Stimulated activated naive CD8-positive, alpha-beta T cell treated with anti-CD3 and anti-CD28 coated beads, Interleukin-15, Interleukin-2, amounts not matched to agents 100 ng/mL and 50 ng/mL, for 24 hours (primary cell): Measurements from ENCODE around the gene AEBP2.

Experiments
- H3K27ac Mint-ChIP-seq: one replicate; pipeline ENCODE4 v1.8.0; 2021; ENCODE audit warnings: mild to moderate bottlenecking, mixed read lengths
- H3K27me3 Mint-ChIP-seq: one replicate; pipeline ENCODE4 v1.8.0; 2021; ENCODE audit warnings: mixed read lengths
- H3K36me3 Mint-ChIP-seq: one replicate; pipeline ENCODE4 v1.8.0; 2021; ENCODE audit warnings: low read depth, mixed read lengths
- H3K4me1 Mint-ChIP-seq: one replicate; pipeline ENCODE4 v1.8.0; 2021; ENCODE audit warnings: low read depth, mixed read lengths
- H3K4me3 Mint-ChIP-seq: one replicate; pipeline ENCODE4 v1.8.0; 2021; ENCODE audit warnings: mild to moderate bottlenecking, mixed read lengths
- H3K9me3 Mint-ChIP-seq: one replicate; pipeline ENCODE4 v1.8.0; 2021; ENCODE audit warnings: mixed read lengths

AEBP2 gene

DNA sequence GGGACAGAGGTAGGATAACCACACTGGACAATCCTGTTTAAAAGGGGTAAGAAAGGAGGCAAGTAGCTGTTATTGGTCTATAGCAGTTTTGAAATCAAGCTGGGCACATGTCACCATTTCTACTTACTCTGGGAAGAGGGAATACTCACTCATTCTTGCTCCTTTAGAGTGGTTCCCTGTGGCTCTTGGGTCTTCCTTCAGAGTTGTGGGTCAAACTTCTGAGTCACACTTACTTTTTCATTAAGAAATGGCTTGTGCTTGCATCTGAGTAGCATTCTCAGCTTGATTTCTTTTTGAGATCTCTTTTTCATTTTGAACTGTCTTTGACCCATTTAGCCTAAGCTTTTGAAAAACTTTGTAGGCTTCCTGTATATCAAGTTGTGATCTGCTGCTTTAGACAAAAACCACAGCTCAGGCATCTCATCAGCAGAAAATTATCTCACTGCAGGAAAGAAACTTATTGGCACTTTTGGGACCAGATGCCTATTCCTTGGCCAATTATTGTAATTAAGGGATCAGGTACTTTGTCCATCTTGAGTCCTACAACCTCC, 122.2 kb downstream of the AEBP2 start:
- H3K9me3 Mint-ChIP-seq = peaks cover 12% of the 10 kb centered on the region
- H3K4me3 Mint-ChIP-seq = no peak overlapping the region
- peaks cover 32% of the 10 kb centered on the region for H3K36me3 Mint-ChIP-seq
- no peaks in the 10 kb centered on the region for H3K4me1 Mint-ChIP-seq
- H3K27ac Mint-ChIP-seq = no peak overlapping the region
- H3K27me3 Mint-ChIP-seq = no peaks in the 10 kb centered on the region
